ENCODE results near the gene PTPRN2.

The PTPRN2 gene

DNA sequence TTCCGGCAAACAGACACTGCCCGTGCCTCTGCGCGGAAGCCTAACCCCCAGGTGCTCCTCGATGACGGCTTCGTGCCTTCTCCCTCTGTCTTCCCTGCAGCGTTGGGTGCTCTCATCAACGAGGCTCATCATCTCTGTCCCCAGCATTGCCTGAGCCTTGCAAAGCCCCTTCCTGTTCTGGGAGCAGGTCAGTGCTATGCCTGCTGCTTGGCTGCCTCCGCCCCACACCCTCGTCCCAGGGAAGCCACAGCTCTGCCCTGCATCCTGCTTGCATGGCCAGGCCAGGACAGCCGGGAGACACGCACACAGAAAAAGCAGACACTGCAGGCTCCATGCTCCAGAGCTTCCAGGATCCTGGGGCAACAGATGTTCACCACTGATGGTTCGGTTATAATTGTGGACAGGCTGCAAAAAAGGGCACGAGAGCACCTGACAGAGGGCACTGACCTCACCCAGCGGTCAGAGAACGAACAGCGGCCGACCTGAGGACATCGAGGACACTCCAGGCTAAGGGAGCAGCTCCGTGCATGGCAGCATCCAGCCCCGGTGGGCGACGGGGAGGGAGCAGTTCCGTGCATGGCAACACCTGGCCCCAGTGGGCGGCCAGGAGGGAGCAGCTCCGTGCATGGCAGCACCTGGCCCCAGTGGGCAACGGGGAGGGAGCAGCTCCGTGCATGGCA lies 265.5 kb downstream of the PTPRN2 start:
- Histone ChIP-seq H3K79me1 (ENCODE audit: low read length) (no peaks in the 10 kb centered on the region), H3K18ac (ENCODE audit: low read length) (no peak overlapping the region), H3K27me3 (ENCODE audit: insufficient read depth, low read length, poor library complexity) (no peaks in the 10 kb centered on the region), H3K4ac (ENCODE audit: low read depth, low read length) (no peak overlapping the region), H3K79me2 (ENCODE audit: control insufficient read depth, insufficient read depth, low read length) (no peaks in the 10 kb centered on the region), H4K8ac (ENCODE audit: low read depth, low read length) (no peak overlapping the region), H3K23ac (ENCODE audit: low read length) (no peak overlapping the region), H3K4me1 (ENCODE audit: control insufficient read depth, low read depth, low read length) (no peaks in the 10 kb centered on the region), H3K27ac (ENCODE audit: low read depth, low read length) (no peak overlapping the region), H2BK120ac (ENCODE audit: low read depth, low read length) (no peak overlapping the region), H2AK5ac (ENCODE audit: low read length) (no peak overlapping the region), H3K4me3 (ENCODE audit: low read length) (no peak overlapping the region), H2BK5ac (ENCODE audit: low read length) (no peak overlapping the region), H3K9ac (ENCODE audit: low read length) (no peak overlapping the region), H4K5ac (ENCODE audit: low read length) (no peak overlapping the region), H3K56ac (ENCODE audit: low read length) (no peak overlapping the region), H3K36me3 (ENCODE audit: control insufficient read depth, insufficient read depth, low read length) (no peaks in the 10 kb centered on the region), H3K4me2 (ENCODE audit: low read length) (no peak overlapping the region), H2BK15ac (replicated peaks; ENCODE audit: low read depth) (no peak overlapping the region)
- no peak for DNase-seq
- WGBS (ENCODE audit: extremely low coverage, insufficient coverage, low lambda C conversion rate), result no CpG with 5 or more reads among the region's 29 CpGs

DNA sequence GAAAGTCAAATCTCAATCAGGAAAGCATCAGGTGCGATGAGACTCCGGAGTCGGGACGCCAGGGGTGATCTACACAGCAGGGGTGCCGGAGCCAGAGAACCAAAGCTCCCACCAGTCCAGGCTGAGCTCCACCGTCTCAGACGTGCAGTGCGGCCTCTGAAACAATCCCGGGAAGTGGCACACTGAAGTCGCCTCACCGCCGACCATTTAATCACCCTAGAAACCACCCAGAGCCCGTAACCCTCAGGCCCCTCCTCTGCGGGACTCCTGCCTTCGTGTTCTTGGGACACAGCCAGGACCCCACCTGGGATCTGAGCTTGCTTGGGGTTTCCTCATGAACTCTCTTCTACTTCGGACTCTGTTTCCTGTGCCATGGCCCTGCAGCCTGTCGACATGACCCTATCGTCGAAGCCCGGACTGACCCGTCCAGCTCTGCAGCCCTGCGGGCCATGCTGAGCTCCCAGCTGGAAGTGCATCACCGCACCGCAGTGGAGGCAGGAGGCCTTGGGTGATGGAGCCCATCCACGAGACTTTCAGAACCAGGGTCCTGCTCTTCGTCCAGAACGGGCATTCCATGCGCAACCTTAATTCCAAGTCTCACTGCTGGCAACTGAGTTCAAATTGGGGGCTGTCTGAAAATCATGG lies 266.4 kb downstream of the PTPRN2 start:
- Histone ChIP-seq H3K4me2 (ENCODE audit: low read length) (no peak overlapping the region), H3K36me3 (ENCODE audit: control insufficient read depth, insufficient read depth, low read length) (no peaks in the 10 kb centered on the region), H2AK5ac (ENCODE audit: low read length) (no peak overlapping the region), H3K79me1 (ENCODE audit: low read length) (no peaks in the 10 kb centered on the region), H2BK15ac (replicated peaks; ENCODE audit: low read depth) (no peak overlapping the region), H2BK120ac (ENCODE audit: low read depth, low read length) (no peak overlapping the region), H3K9ac (ENCODE audit: low read length) (no peak overlapping the region), H3K4me1 (ENCODE audit: control insufficient read depth, low read depth, low read length) (no peaks in the 10 kb centered on the region), H3K18ac (ENCODE audit: low read length) (no peak overlapping the region), H3K56ac (ENCODE audit: low read length) (no peak overlapping the region), H4K5ac (ENCODE audit: low read length) (no peak overlapping the region), H4K8ac (ENCODE audit: low read depth, low read length) (no peak overlapping the region), H3K27me3 (ENCODE audit: insufficient read depth, low read length, poor library complexity) (no peaks in the 10 kb centered on the region), H3K79me2 (ENCODE audit: control insufficient read depth, insufficient read depth, low read length) (no peaks in the 10 kb centered on the region), H3K27ac (ENCODE audit: low read depth, low read length) (no peak overlapping the region), H3K23ac (ENCODE audit: low read length) (no peak overlapping the region), H2BK5ac (ENCODE audit: low read length) (no peak overlapping the region), H3K4me3 (ENCODE audit: low read length) (no peak overlapping the region), H3K4ac (ENCODE audit: low read depth, low read length) (no peak overlapping the region)
- WGBS (ENCODE audit: extremely low coverage, insufficient coverage, low lambda C conversion rate), result no CpG with 5 or more reads among the region's 28 CpGs
- no peak for DNase-seq

DNA sequence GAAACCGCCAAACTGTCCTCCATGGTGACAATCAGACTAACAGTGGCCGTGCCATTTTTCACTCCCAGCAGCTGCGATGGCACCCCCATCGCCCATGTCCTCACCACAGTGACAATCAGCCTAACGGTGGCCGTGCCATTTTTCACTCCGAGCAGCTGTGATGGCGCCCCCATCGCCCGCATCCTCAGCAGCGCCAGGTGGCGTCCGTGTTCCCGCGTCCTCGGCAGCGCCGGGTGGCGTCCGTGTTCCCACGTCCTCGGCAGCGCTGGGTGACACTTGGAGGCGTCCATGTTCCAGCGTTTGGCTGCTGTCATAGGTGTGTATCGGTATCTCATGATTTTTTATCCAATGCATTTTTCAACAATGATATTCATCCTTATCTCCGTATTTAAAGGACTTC lies 267.3 kb downstream of the PTPRN2 start:
- no peak overlapping the region for H3K9ac ChIP-seq (ENCODE audit: low read length)
- no peaks in the 10 kb centered on the region for H3K79me2 ChIP-seq (ENCODE audit: control insufficient read depth, insufficient read depth, low read length)
- H2BK15ac ChIP-seq (replicated peaks; ENCODE audit: low read depth), result no peak overlapping the region
- no peak overlapping the region for H4K5ac ChIP-seq (ENCODE audit: low read length)
- no peak overlapping the region for H3K18ac ChIP-seq (ENCODE audit: low read length)
- no peak overlapping the region for H3K4me3 ChIP-seq (ENCODE audit: low read length)
- no peak overlapping the region for H3K4me2 ChIP-seq (ENCODE audit: low read length)
- no peak overlapping the region for H4K8ac ChIP-seq (ENCODE audit: low read depth, low read length)
- no peak overlapping the region for H3K27ac ChIP-seq (ENCODE audit: low read depth, low read length)
- H3K27me3 ChIP-seq (ENCODE audit: insufficient read depth, low read length, poor library complexity), result no peaks in the 10 kb centered on the region
- no peaks in the 10 kb centered on the region for H3K79me1 ChIP-seq (ENCODE audit: low read length)
- H3K4ac ChIP-seq (ENCODE audit: low read depth, low read length), result no peak overlapping the region
- H2BK5ac ChIP-seq (ENCODE audit: low read length), result no peak overlapping the region
- no peaks in the 10 kb centered on the region for H3K4me1 ChIP-seq (ENCODE audit: control insufficient read depth, low read depth, low read length)
- no peaks in the 10 kb centered on the region for H3K36me3 ChIP-seq (ENCODE audit: control insufficient read depth, insufficient read depth, low read length)
- no peak overlapping the region for H2BK120ac ChIP-seq (ENCODE audit: low read depth, low read length)
- no peak overlapping the region for H2AK5ac ChIP-seq (ENCODE audit: low read length)
- no peak overlapping the region for H3K56ac ChIP-seq (ENCODE audit: low read length)
- no CpG with 5 or more reads among the region's 27 CpGs for WGBS (ENCODE audit: extremely low coverage, insufficient coverage, low lambda C conversion rate)
- DNase-seq, result no peak
- no peak overlapping the region for H3K23ac ChIP-seq (ENCODE audit: low read length)

DNA sequence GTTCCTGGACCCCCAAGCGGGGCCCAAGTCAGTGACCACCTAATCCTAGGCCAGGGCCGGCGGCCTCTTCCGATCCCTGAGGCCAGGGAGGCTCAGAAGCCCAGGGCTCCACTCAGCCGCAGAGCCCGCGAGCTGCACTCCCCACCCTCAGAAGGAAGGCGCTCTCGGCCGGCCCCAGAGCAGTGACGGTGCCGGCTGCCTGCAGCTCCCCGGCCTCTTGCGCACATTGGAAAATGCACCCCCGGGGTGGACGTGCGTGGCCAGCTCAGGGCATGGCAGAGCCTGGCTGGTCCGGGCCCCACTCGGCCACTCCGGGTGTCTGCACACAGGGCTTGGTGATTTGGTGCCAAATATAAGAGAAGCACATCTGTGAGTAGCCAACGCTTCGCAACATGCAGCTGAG lies 269.1 kb downstream of the PTPRN2 start:
- Histone ChIP-seq H3K9ac (ENCODE audit: low read length) (peak overlapping the region; percentile 36), H2BK120ac (ENCODE audit: low read depth, low read length) (no peak overlapping the region), H3K56ac (ENCODE audit: low read length) (peak overlapping the region; percentile 34), H3K4me3 (ENCODE audit: low read length) (no peak overlapping the region), H3K4me1 (ENCODE audit: control insufficient read depth, low read depth, low read length) (no peaks in the 10 kb centered on the region), H3K4ac (ENCODE audit: low read depth, low read length) (no peak overlapping the region), H2BK15ac (replicated peaks; ENCODE audit: low read depth) (no peak overlapping the region), H4K8ac (ENCODE audit: low read depth, low read length) (no peak overlapping the region), H4K5ac (ENCODE audit: low read length) (no peak overlapping the region), H3K18ac (ENCODE audit: low read length) (no peak overlapping the region), H3K27me3 (ENCODE audit: insufficient read depth, low read length, poor library complexity) (no peaks in the 10 kb centered on the region), H3K36me3 (ENCODE audit: control insufficient read depth, insufficient read depth, low read length) (no peaks in the 10 kb centered on the region), H2AK5ac (ENCODE audit: low read length) (no peak overlapping the region), H3K27ac (ENCODE audit: low read depth, low read length) (no peak overlapping the region), H2BK5ac (ENCODE audit: low read length) (no peak overlapping the region), H3K4me2 (ENCODE audit: low read length) (no peak overlapping the region), H3K23ac (ENCODE audit: low read length) (no peak overlapping the region), H3K79me2 (ENCODE audit: control insufficient read depth, insufficient read depth, low read length) (no peaks in the 10 kb centered on the region), H3K79me1 (ENCODE audit: low read length) (no peaks in the 10 kb centered on the region)
- no CpG with 5 or more reads among the region's 22 CpGs for WGBS (ENCODE audit: extremely low coverage, insufficient coverage, low lambda C conversion rate)
- peak; percentile 42 for DNase-seq

DNA sequence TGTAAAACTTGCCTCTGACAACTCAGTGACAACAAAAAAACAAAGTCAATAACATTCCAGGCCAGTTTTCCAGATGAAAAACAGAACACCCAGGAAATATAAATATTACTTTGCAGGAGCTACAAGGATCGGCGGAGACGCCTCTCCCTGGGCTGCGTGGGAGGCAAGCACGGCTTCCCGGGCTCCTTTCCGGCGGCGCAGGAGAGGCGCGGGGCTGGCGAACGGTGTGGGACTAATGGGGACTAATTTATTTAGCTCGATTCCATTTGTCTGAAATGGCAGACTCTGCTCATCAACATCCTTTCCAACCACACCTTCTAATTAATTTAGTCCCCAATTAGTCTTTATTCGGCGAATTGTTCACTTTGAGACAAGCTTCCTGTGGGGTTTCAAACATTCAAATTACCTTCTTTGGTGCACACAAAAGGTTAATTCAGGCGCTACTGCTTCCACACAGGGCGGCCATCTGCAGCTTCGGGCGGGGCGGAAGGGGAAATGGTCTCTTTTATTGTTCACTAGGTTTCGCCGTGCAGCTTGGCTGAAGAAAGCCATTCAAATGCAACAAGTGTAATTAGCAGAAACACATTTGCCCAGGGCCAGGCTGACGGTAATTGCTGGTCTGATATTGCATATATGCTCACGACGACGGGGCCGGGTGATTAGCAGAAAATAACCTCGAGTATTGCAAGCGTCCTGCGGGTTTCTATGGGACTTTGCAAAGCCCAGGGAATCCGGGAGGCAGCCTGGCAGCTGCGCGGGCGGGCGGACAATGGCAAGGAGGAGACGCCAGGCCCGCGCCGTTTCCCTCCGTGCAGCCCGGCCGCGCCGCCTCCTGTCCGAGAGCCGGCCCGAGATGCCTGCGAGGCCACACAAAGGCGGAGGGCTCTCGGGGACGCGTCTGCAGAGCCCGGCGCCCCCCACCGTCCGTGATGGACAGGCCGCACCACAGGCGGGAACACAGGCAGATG lies 270.1 kb downstream of the PTPRN2 start:
- DNase-seq, result peak; percentile 82
- WGBS (ENCODE audit: extremely low coverage, insufficient coverage, low lambda C conversion rate), result no CpG with 5 or more reads among the region's 59 CpGs
- no peak overlapping the region for H3K4ac ChIP-seq (ENCODE audit: low read depth, low read length)
- H4K8ac ChIP-seq (ENCODE audit: low read depth, low read length), result no peak overlapping the region
- H2AK5ac ChIP-seq (ENCODE audit: low read length), result no peak overlapping the region
- H3K56ac ChIP-seq (ENCODE audit: low read length), result peak overlapping the region; percentile 34
- no peak overlapping the region for H3K23ac ChIP-seq (ENCODE audit: low read length)
- H3K9ac ChIP-seq (ENCODE audit: low read length), result peak overlapping the region; percentile 36
- no peak overlapping the region for H2BK5ac ChIP-seq (ENCODE audit: low read length)
- H3K18ac ChIP-seq (ENCODE audit: low read length), result no peak overlapping the region
- no peaks in the 10 kb centered on the region for H3K36me3 ChIP-seq (ENCODE audit: control insufficient read depth, insufficient read depth, low read length)
- H3K27me3 ChIP-seq (ENCODE audit: insufficient read depth, low read length, poor library complexity), result no peaks in the 10 kb centered on the region
- H3K4me1 ChIP-seq (ENCODE audit: control insufficient read depth, low read depth, low read length), result no peaks in the 10 kb centered on the region
- no peaks in the 10 kb centered on the region for H3K79me1 ChIP-seq (ENCODE audit: low read length)
- H4K5ac ChIP-seq (ENCODE audit: low read length), result no peak overlapping the region
- H2BK15ac ChIP-seq (replicated peaks; ENCODE audit: low read depth), result no peak overlapping the region
- no peak overlapping the region for H2BK120ac ChIP-seq (ENCODE audit: low read depth, low read length)
- no peaks in the 10 kb centered on the region for H3K79me2 ChIP-seq (ENCODE audit: control insufficient read depth, insufficient read depth, low read length)
- H3K4me3 ChIP-seq (ENCODE audit: low read length), result no peak overlapping the region
- peak overlapping the region; percentile 5 for H3K4me2 ChIP-seq (ENCODE audit: low read length)
- peak overlapping the region; percentile 24 for H3K27ac ChIP-seq (ENCODE audit: low read depth, low read length)
